ENCODE measurements around the gene LRRFIP1.

GRCh38 chr2:237670641-237671040, 43.3 kb downstream of the LRRFIP1 start:
- TF ChIP-seq CBFB (CRISPR knock-in tag; IDR thresholded peaks at IDR 0.05) (no peak), MATR3 (CRISPR knock-in tag; IDR thresholded peaks at IDR 0.05) (no peak)

Data from HepG2 (cell line).